ENCODE data around the gene KRT86. TPM values are rescaled to one million over a fixed set of nuclear protein-coding genes. Genes with fewer than 3 reads are reported as not detected.
"Not testable (repeated sequence)": the region's sequence is repeated elsewhere in the genome, so short reads cannot be mapped to it uniquely, and the experiment has no call there.

KRT86 gene
- total RNA-seq, 1 donor from 2014 or later: 0.16 TPM

GRCh38 chr12:52248541-52249461 is 25.6 kb upstream of the KRT86 start:
- no peak for TF ChIP-seq CTCF (IDR thresholded peaks at IDR 0.05; ENCODE audit: unreplicated experiment)
- H3K36me3 Mint-ChIP-seq: no peaks in the 10 kb centered on the region
- no peaks in the 10 kb centered on the region for H3K9me3 Mint-ChIP-seq
- no peak overlapping the region for H3K27ac Mint-ChIP-seq
- peaks cover 35% of the 10 kb centered on the region for H3K4me1 Mint-ChIP-seq
- H3K27me3 Mint-ChIP-seq (ENCODE audit: low read depth): peaks cover 30% of the 10 kb centered on the region
- DNase-seq (ENCODE audit: low spot score in 2 of 2, unreplicated experiment in 2 of 2): no peak
- H3K4me3 Mint-ChIP-seq: no peak overlapping the region

GRCh38 chr12:52249511-52250047 is 24.9 kb upstream of the KRT86 start:
- no peak overlapping the region for H3K4me3 Mint-ChIP-seq
- H3K27ac Mint-ChIP-seq: no peak overlapping the region
- H3K27me3 Mint-ChIP-seq (ENCODE audit: low read depth): peaks cover 35% of the 10 kb centered on the region
- H3K4me1 Mint-ChIP-seq: peaks cover 27% of the 10 kb centered on the region
- H3K36me3 Mint-ChIP-seq: no peaks in the 10 kb centered on the region
- no peak for DNase-seq (ENCODE audit: low spot score in 2 of 2, unreplicated experiment in 2 of 2)
- no peaks in the 10 kb centered on the region for H3K9me3 Mint-ChIP-seq
- no peak for TF ChIP-seq CTCF (IDR thresholded peaks at IDR 0.05; ENCODE audit: unreplicated experiment)

DNA sequence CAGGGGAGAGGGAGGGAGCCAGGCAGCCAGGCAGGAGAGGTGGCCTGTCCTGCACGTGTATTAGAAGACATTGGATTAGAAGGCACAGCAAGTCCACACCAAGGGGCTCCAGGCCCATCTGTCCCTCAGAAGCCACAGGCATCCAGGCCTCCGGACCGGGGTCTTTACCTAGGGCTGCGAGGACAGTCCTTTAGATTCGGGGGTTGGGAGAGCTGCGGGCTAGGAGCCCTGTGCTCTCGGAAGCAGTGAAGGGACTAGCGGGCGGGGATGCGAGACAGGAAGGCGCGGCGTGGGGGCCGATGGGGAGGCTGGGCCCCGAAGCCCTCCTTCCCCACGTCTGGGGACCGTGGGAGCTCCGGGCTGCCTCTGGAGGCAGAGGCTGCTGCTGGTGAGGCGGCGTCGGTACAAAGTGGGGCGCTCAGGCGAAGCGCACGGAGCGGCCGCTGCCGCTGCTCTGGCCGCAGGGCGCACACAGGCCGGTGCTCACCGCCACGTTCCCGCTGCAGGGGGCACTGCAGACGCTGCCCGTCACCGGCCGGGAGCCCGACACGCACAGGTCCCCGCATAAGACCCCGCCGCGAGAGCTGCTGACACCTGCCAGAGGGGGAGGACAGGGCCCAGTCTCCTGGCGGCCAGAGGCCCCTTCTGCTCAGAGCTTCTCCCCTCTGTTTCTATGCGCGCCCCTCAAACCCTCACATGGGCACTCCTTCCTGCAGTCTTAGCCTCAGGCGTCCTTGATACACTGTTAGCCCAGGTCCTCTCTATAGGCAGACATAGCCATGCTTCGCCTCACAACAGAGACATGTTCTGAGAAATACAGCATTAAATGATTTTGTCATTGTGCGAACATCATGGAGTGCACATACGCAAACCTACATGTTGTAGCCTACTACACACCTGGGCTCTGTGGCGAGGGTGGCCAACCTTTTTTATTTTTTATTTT is 24.1 kb upstream of the KRT86 start:
- Mint-ChIP-seq H3K27ac (no peak overlapping the region), H3K36me3 (no peaks in the 10 kb centered on the region), H3K4me3 (no peak overlapping the region)

DNA sequence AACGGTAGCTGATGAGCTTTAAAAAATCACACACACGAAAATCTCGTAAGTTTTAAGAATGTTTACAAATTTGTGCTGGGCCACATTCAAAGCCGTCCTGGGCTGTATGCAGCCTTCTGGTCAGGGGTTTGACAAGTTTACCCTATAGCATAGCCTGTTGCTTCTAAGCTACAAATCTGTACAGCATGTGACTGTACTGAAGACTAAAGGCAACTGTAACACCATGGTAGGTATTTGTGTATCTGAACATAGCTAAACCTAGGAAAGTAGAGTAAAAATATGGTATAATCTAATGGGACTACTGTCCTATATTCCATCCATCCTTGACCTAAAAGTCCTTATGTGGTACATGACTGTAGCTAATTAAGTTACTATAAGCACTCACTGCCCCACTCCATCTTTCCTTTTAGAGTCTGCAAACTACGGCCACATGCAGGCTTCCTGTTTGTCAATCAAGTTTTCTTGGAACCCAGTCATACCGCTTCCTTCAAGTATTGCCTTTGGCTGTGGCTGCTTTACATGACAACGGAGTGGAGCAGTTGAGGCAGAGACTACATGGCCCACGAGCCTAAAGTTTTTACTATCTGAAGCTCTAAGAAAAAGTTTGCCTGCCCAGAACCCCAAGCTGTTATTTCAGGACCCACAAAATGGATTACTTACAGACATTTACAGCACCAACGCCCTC is 22.9 kb upstream of the KRT86 start:
- peaks cover 18% of the 10 kb centered on the region for H3K4me1 Mint-ChIP-seq
- H3K27ac Mint-ChIP-seq: no peak overlapping the region
- H3K9me3 Mint-ChIP-seq: no peaks in the 10 kb centered on the region
- TF ChIP-seq CTCF (IDR thresholded peaks at IDR 0.05; ENCODE audit: unreplicated experiment): no peak
- H3K27me3 Mint-ChIP-seq (ENCODE audit: low read depth): peaks cover 54% of the 10 kb centered on the region
- no peak for DNase-seq (ENCODE audit: low spot score in 2 of 2, unreplicated experiment in 2 of 2)
- H3K36me3 Mint-ChIP-seq: no peaks in the 10 kb centered on the region
- no peak overlapping the region for H3K4me3 Mint-ChIP-seq

More for the DNA sequence above, 24.1 kb upstream of the KRT86 start:
- no peak for DNase-seq (ENCODE audit: low spot score in 2 of 2, unreplicated experiment in 2 of 2)
- Mint-ChIP-seq H3K9me3 (no peaks in the 10 kb centered on the region), H3K4me1 (peaks cover 20% of the 10 kb centered on the region), H3K27me3 (ENCODE audit: low read depth) (peaks cover 42% of the 10 kb centered on the region)
- no peak for TF ChIP-seq CTCF (IDR thresholded peaks at IDR 0.05; ENCODE audit: unreplicated experiment)

DNA sequence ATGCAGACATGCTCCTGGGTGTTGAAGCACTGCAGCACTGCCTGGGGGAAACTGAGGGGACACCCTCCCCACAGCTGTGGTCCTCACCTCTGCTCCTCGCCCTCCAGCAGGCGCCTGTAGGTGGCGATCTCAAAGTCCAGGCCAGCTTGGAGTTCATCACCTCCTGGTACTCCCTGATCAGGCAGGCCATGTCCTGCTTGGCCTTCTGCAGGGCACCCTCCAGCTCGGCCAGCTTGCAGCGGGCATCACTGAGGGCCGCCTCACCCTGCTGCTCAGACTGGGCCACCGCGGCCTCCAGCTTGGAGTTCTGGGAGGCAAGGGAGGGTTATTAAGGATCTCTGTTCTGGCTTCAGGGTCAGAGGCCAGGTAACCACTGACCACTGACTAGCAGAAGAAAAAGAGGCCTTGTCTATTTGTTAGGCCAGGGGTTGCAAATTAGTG is 22.2 kb upstream of the KRT86 start:
- Mint-ChIP-seq H3K27me3 (ENCODE audit: low read depth) (peaks cover 61% of the 10 kb centered on the region), H3K4me1 (peaks cover 15% of the 10 kb centered on the region)
- not testable (repeated sequence) for H3K9me3 Mint-ChIP-seq; H3K27ac Mint-ChIP-seq; H3K36me3 Mint-ChIP-seq; H3K4me3 Mint-ChIP-seq; DNase-seq (ENCODE audit: low spot score in 2 of 2, unreplicated experiment in 2 of 2)

All from mesothelial cell of epicardium (in vitro differentiated cells).